CD1c-positive myeloid dendritic cell (primary cell): ENCODE data around the gene HNRNPH1.
"Not testable (repeated sequence)": the region's sequence is repeated elsewhere in the genome, so short reads cannot be mapped to it uniquely, and the experiment has no call there.

Experiments used
- DNase-seq: peaks from one replicate; pipeline ENCODE4 v3.0.0-alpha.2; 2016; ENCODE audit errors: extremely low spot score

Gene HNRNPH1, protein sequence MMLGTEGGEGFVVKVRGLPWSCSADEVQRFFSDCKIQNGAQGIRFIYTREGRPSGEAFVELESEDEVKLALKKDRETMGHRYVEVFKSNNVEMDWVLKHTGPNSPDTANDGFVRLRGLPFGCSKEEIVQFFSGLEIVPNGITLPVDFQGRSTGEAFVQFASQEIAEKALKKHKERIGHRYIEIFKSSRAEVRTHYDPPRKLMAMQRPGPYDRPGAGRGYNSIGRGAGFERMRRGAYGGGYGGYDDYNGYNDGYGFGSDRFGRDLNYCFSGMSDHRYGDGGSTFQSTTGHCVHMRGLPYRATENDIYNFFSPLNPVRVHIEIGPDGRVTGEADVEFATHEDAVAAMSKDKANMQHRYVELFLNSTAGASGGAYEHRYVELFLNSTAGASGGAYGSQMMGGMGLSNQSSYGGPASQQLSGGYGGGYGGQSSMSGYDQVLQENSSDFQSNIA

DNA sequence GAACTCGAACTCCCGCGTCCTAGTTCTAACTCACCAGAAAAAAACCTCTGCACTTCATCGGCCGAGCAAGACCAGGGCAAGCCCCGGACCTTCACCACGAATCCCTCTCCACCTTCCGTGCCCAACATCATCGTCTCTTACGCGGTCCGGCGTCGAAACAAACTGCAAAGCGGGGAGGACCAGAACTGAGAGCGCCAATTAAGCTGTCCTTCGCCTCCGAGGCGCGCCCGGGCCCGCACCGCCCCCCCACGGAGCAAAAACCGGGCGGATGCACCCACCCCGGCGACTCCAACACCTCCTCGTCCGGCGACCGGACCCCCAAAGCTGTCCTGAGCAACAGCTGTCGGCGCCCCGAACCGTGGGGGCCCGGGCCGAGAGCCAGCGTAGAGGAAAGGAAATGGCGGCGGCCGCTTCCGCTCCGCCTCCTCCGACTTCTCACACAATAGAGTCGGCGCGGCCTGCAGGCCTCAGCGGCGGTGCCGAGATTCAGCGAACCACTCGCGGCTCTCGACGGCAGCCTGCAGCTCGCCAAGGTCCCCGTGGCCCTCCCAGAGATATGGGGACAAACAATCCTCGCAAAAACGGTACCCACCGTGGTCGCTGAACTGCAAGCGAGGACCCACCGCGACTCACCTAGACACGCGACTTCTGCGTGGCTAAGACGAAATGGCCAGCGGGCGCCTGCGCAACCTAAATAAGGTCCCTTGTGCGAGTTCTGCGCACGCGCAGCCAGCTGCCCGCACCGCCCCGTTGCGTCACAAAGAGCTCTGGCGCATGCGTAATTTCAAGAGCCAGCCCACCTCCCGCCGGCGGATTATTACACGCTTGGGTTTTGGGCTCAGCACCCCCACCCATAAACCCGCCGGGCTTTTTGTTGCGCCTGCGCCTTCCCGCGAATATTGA is at the start of gene HNRNPH1:
Gene HNRNPH1 (minus strand): TSS at position 669 of the 903 bp plus-strand sequence. CDS start 538 bp downstream, at position 131.
- DNase-seq: peak; percentile 100

DNA sequence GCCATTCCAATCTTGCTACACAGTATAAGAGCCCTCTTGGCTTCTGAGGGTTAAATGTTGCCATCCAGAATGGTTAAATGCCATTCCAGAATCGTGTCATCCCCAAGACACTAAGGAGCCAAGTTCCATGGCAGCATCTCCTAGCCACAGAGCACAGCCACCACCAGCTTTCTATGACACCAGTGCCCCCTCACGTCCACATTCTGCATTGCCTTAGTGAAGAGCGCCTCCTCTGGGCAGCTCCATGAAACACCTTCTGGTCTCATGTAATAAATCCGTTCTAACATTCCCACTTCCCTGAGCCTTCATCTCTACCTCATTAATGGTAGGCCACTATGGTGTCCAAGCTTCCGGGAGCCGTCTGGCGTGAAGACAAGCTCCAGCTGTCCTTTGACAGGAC is 44.9 kb upstream of the HNRNPH1 start:
- peak; percentile 73 for DNase-seq

DNA sequence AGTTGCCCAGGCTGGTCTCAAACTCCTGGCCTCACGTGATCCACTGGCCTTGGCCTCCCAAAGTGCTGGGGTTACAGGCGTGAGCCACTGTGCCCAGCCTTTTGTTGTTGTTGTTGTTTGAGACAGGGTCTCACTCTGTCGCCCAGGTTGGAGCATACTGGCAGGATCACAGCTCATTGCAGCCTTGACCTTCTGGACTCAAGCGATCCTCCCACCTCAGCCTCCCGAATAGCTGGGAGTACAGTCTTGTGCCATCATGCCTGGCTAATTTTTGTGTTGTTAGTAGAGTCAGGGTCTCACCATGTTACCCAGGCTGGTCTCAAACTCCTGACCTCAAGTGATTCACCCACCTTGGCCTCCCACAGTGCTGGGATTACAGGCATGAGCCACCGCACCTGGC is 38.2 kb upstream of the HNRNPH1 start:
- DNase-seq: not testable (repeated sequence)

DNA sequence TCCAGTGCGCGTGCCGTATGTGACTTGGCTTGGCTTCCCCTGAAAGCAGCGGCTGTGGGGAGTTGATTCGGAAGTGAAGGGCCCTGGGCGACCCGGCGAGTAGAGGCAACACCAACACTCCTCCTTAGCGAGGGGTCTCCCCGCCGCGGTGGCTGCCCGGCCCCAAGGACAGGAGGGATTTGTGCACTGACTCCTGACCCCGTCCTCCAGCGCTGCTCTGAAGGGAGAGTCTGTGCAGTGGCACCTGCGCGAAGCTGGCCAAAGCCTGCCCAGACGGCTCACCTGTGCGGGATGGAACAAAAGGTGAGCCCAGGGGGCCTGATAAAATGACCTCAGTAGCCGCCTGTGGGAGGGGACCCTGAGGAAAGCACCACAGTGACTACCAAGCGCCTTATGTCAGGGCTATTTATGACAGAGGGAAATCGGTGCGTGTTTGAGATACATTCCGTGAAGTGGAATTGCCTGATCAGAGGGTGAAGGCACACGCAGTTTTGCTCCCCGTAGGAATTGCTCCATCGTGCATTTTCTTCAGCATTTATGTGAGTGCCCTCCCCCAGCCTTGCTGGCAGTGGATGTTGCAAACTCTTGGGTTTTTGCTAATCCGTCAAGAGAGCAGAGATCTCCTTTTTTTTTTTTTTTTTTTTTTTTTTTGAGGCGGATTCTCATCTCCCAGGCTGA is 34.8 kb upstream of the HNRNPH1 start:
- peak; percentile 41 for DNase-seq

DNA sequence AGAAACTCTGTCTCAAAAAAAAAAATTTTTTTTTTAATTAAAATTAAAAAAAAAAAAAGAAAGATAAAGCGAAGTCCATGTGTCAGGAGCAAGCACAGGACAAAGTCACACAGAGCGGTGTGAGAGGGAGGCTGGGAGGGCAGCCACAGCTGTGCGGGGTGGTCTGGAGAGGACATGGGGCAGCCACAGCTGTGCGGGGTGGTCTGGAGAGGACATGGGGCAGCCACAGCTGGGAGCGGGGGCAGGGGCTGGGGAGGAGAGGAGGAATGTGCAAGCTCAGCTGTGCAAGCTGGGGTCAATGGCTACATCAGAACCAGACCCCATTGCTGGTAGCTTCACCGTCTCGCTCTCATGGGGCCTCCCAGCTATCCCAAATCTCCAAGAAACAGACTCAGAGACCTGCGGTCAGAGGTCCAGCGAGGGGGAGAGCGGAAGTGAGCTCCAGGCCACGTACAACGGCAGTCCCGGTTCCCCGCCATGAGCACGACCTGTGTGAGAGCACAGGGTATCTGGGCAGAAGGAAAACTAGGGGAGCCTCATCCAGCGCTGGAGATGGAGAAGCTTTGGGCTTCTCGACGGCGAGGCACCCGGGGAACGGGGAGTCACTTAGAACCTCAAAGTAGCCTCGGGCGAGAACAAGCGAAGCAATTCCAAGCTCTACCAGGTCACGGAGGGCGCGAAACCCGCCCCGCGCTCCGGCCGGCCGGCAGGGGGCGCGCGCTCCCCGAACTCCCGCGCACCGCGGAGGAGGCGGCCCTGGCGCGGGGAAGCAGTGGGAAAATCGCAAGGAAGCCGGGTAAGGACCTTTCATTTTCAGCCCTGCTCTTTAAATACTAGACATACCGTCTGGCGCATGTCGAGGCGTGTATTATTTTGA is 34.1 kb upstream of the HNRNPH1 start:
- DNase-seq: not testable (repeated sequence)

DNA sequence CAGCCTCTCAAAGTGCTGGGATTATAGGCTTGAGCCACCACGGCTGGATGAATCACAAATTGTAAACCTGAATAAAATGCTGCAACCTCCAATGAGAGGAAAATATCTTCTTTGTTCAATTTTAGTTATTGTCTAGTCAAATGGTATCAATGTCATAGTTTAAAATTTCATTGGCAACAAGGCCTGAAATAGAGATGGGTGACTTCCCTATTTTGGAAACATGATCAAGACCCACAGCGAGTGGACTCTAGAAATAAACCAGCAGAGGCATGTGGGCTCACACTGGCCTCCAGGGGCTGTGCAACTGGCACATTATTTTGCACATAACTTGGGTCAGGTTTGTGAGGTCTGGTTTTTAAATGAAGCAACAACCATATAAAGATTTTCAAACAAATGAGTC is 29.7 kb upstream of the HNRNPH1 start:
- DNase-seq: not testable (repeated sequence)

DNA sequence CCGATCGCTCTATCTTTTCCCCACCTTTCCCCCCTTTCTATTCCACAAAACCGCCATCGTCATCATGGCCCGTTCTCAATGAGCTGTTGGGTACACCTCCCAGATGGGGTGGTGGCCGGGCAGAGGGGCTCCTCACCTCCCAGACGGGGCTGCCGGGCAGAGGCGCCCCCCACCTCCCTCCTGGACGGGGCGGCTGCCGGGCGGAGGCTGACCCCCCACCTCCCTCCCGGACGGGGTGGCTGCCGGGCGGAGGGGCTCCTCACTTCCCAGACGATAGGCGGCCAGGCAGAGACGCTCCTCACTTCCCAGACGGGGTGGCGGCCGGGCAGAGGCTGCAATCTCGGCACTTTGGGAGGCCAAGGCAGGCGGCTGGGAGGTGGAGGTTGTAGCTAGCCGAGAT is 26.8 kb upstream of the HNRNPH1 start:
- DNase-seq: not testable (repeated sequence)

DNA sequence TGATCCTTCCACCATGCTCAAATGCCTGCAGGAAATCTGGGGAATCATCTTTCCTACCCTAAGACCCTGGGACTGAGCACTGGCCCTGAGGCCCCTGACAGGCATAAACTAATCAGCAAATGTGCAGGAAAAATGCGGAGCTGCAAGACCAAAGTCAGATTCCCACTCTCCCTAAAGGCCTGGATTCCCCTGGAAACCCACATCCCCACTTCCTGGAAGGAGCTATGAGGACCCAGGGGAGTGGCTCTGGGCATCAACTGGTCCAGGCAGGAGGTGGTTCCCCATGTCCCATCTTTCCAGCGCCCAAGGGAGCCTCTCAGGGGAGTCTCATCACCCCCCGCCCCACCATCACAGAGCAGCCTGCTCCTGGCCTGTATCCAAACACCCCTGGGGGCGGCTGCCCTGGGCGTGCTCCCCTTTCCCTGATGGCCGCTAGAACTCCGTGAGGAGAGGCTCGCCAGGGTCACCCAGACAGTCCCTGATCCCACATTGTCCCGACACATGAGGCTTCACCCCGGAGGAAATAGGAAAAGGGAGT is 25.8 kb upstream of the HNRNPH1 start:
- not testable (repeated sequence) for DNase-seq

DNA sequence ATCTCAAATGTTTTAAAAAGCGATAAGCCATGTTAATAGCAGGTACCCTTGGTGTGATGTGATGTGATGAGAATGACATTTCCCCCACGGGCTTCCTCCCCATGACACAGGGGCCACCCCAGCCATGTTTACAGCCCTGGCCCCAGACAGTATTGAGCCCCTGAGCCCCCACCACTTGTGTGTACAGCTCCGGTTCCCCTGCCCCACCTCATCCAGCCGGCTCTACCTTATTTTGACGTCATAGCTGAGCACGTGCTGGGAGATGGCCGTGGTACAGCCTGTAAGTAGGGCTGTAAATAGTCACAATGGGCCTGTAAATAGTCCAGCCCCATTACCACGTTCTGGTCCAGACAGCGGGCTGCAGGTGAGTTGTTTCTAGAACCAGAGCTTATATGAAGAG is 24.9 kb upstream of the HNRNPH1 start:
- DNase-seq: no peak

DNA sequence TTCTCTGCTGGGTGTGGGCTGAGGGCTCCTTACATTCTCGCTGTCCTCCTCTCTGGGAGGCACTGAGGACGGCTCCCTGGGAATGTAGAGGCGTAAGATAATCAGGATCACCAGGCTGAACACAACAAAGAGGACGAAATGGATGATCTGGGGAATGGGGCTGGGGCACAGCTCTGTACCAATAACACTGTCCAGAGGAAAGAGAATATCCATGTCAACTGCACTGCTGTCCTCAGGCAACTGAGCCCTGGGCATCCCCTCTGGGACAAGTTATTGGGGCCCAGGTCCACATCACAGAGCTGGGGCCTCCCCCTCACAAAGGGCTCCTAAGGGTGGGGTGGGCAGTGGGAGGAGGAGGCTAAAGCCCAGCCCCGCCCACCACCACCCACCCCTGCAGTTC is 21.3 kb upstream of the HNRNPH1 start:
- DNase-seq: not testable (repeated sequence)

DNA sequence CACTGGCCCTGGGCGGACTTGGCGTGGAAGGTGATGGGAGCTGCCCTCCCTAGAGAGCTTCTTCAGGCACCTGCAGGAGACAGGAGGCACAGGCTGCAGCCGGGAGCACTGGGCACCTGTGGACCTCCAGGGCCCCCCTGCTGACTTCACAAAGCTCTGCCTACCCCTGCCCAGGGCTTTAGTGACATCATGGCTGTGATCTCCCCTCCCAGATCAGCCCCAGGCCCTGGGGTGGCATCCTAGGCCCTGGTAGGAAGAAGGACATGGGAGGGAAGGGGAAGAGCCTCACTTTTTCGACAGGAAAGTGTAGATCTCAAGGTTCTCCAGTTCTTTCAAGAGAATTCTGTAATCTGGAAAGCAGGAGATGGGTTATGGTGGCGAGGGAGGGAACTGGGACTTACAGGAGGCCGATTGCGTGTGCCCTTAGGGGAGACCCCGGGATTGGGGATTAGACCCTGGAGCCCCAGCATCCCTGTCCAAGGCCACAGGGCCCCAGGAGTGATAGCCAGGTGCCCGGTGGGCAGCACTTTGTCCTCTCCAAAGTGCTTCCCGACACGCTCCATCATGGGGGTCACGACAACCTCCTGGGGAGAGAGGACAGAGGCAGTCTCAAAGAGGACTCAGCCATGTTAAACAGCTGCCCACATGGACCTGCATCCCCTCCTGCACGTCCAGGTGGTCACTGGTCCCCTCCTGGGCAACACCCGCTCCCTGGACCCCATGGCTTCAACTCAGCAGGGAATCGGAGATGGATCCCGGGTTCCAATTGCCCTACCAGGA is 19.9 kb upstream of the HNRNPH1 start:
- not testable (repeated sequence) for DNase-seq

DNA sequence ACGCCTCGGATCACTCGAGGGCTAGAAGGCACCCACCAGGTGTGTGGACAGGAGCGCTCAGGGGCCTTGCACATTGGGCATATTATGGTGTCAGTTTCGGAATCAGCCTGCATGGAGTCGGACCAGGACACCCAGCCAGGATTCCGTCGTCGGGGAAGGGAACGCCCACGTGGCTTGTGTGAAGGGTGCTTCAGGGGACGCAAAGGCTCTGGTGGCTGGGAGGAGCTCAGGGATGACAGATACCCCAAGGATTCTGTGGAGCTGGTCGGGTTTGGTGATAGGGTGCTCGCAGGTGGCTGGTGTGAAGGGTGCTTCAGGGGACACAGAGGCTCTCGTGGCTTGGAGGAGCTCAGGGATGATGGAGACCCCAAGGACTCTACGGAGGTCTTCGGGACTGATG is 19.2 kb upstream of the HNRNPH1 start:
- not testable (repeated sequence) for DNase-seq

DNA sequence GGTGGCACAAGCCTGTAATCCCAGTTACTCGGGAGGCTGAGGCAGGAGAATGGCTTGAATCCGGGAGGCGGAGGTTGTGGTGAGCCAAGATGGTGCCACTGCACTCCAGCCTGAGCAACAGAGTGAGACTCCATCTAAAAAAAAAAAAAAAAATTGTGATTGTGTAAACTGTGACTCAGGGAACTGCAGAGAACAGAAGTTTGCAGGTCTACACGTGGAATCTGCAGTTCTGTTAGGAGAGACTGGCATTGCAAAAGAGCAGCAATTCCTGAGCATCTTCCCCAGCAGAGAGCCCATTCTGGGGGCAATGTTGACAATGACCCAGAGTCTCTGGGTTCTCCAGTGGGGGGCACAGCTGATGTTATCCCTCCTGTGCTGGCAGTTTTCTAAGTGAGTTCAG is 18.3 kb upstream of the HNRNPH1 start:
- not testable (repeated sequence) for DNase-seq

DNA sequence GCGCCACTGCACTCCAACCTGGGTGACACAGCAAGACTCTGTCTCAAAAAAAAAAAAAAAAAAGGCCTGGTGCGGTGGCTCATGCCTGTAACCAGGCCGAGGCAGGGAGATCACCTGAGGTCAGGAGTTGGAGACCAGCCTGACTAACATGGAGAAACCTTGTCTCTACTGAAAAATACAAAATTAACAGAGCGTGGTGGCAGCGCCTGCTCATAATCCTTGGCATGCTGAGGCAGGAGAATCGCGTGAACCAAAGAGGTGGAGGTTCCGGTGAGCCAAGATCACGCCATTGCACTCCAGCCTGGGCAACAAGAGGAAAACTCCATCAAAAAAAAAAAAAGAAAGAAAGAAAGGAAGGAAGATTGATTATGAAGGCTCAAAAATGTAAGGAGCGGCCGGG is 15.8 kb upstream of the HNRNPH1 start:
- DNase-seq: not testable (repeated sequence)

DNA sequence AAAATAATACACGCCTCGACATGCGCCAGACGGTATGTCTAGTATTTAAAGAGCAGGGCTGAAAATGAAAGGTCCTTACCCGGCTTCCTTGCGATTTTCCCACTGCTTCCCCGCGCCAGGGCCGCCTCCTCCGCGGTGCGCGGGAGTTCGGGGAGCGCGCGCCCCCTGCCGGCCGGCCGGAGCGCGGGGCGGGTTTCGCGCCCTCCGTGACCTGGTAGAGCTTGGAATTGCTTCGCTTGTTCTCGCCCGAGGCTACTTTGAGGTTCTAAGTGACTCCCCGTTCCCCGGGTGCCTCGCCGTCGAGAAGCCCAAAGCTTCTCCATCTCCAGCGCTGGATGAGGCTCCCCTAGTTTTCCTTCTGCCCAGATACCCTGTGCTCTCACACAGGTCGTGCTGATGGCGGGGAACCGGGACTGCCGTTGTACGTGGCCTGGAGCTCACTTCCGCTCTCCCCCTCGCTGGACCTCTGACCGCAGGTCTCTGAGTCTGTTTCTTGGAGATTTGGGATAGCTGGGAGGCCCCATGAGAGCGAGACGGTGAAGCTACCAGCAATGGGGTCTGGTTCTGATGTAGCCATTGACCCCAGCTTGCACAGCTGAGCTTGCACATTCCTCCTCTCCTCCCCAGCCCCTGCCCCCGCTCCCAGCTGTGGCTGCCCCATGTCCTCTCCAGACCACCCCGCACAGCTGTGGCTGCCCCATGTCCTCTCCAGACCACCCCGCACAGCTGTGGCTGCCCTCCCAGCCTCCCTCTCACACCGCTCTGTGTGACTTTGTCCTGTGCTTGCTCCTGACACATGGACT is 11.1 kb upstream of the HNRNPH1 start:
- DNase-seq: not testable (repeated sequence)

DNA sequence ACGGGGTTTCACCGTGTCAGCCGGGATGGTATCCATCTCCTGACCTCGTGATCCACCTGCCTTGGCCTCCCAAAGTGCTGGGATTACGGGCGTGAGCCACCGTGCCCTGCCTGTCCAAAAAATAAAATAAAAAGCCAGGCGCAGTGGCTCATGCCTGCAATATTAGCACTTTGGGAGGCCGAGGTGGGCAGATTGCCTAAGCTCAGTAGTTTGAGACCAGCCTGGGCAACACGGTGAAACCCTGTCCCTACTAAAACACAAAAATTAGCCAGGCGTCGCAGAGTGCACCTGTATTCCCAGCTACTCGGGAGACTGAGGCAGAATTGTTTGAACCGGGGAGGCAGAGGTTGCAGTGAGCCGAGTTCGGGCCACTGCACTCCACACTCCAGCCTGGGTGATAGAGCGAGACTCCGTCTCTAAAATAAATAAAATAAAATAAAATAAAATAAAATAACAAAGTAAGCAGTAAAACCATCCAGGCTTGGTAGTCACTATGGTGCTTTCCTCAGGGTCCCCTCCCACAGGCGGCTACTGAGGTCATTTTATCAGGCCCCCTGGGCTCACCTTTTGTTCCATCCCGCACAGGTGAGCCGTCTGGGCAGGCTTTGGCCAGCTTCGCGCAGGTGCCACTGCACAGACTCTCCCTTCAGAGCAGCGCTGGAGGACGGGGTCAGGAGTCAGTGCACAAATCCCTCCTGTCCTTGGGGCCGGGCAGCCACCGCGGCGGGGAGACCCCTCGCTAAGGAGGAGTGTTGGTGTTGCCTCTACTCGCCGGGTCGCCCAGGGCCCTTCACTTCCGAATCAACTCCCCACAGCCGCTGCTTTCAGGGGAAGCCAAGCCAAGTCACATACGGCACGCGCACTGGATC is 10.3 kb upstream of the HNRNPH1 start:
- not testable (repeated sequence) for DNase-seq

DNA sequence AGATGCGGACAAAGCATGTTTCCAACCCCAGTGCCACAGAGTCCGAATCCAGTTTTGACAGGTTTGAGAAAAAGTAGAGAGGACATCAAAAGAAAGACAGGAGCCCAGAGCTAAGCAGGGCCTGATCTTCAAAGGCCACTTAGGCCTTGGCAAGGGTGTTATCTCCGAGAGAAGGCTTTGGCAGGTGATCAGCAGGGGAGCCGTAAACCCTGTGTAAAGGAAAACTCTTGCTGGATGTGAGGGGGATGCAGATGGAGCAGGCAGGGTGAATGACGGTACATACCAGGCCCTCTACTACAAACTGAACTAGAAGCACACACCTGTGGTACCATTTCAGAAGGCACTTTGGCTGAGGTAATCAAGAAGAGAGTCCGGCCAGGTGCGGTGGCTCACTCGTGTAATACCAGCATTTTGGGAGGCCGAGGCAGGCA is 1.4 kb upstream of the HNRNPH1 start:
- DNase-seq: no peak
